SK-N-SH (cell line): Measurements from ENCODE around the gene CYBRD1.

Source experiments
- CTCF ChIP-seq: fragments of 200-600 bp; sonication (generic); IDR thresholded peaks from 2 replicates; pipeline ENCODE4 v1.6.1; 2017; ENCODE audit warnings: antibody characterized with exemption, mild to moderate bottlenecking, moderate library complexity
- MEF2A ChIP-seq: IDR thresholded peaks from 2 replicates; pipeline ENCODE4 v1.4.0; 2012; ENCODE audit warnings: low read depth, borderline replicate concordance
- POLR2AphosphoS5 ChIP-seq: IDR thresholded peaks from 2 replicates; pipeline ENCODE4 v1.6.1; 2012; ENCODE audit warnings: low read depth, low read length
- USF2 ChIP-seq: fragments of 150-350 bp; IDR thresholded peaks from 2 replicates; pipeline ENCODE4 v1.6.1; 2017; ENCODE audit warnings: antibody characterized with exemption, low read length, low read depth, borderline replicate concordance

- TF ChIP-seq POLR2AphosphoS5: no peak
- no peak for TF ChIP-seq USF2
- no peak for TF ChIP-seq CTCF
- no peak for TF ChIP-seq MEF2A
Observed at GRCh38 chr2:171485116-171485515, 37.2 kb upstream of the CYBRD1 start.
